ENCODE measurements around the gene RER1. TPM values are rescaled to one million over a fixed set of nuclear protein-coding genes. Genes with fewer than 3 reads are reported as not detected.

Gene RER1
- polyA plus RNA-seq, 1 experiment = 255 TPM

GRCh38 chr1:2417833-2418225 lies 26.2 kb downstream of the RER1 start:
- ChIA-PET POLR2A (no interaction called here), CTCF (interaction anchor here (6.9 kb wide), 1 partner anchor 130 kb away, joined by 71 read pairs; no protein-coding TSS in a partner anchor)
- Histone ChIP-seq H3K27me3 (ENCODE audit: control insufficient read depth, insufficient read depth, low read length) (peaks cover 2% of the 10 kb centered on the region; the same call in 1 of the 2 replicates), H3K4me3 (ENCODE audit: low read depth, low read length) (no peak overlapping the region), H3K36me3 (ENCODE audit: control insufficient read depth, insufficient read depth, low read length) (no peaks in the 10 kb centered on the region)
- TF ChIP-seq CTCF (IDR thresholded peaks at IDR 0.05; ENCODE audit: insufficient read depth, low read depth, low read length) = no peak
- no peak for DNase-seq (ENCODE audit: low read depth)

- H3K36me3 ChIP-seq (ENCODE audit: control insufficient read depth, insufficient read depth, low read length) = no peaks in the 10 kb centered on the region
- ChIA-PET POLR2A (no interaction called here), CTCF (interaction anchor here (6.9 kb wide), 1 partner anchor 129 kb away, joined by 71 read pairs; no protein-coding TSS in a partner anchor)
- H3K27me3 ChIP-seq (ENCODE audit: control insufficient read depth, insufficient read depth, low read length) = peaks cover 2% of the 10 kb centered on the region
- H3K4me3 ChIP-seq (ENCODE audit: low read depth, low read length) = no peak overlapping the region
- no peak for TF ChIP-seq CTCF (IDR thresholded peaks at IDR 0.05; ENCODE audit: insufficient read depth, low read depth, low read length)
- no peak for DNase-seq (ENCODE audit: low read depth)
Observed at GRCh38 chr1:2418791-2419320, 27.2 kb downstream of the RER1 start.

GRCh38 chr1:2419416-2419815 lies 27.8 kb downstream of the RER1 start:
- Histone ChIP-seq H3K4me3 (ENCODE audit: low read depth, low read length) (no peak overlapping the region), H3K27me3 (ENCODE audit: control insufficient read depth, insufficient read depth, low read length) (peaks cover 2% of the 10 kb centered on the region), H3K36me3 (ENCODE audit: control insufficient read depth, insufficient read depth, low read length) (no peaks in the 10 kb centered on the region)
- ChIA-PET POLR2A (no interaction called here), CTCF (interaction anchor here (6.9 kb wide), 1 partner anchor 129 kb away, joined by 71 read pairs; no protein-coding TSS in a partner anchor)
- no peak for TF ChIP-seq CTCF (IDR thresholded peaks at IDR 0.05; ENCODE audit: insufficient read depth, low read depth, low read length)
- no peak for DNase-seq (ENCODE audit: low read depth)

- peaks cover 2% of the 10 kb centered on the region for H3K27me3 ChIP-seq (ENCODE audit: control insufficient read depth, insufficient read depth, low read length)
- TF ChIP-seq CTCF (IDR thresholded peaks at IDR 0.05; ENCODE audit: insufficient read depth, low read depth, low read length) = no peak
- CTCF ChIA-PET = interaction anchor here (0.7 to 1.2 kb wide), 3 partner anchors 28 to 227 kb away, joined by 3 to 5 read pairs (median 3); partner anchors contain the start of gene FAAP20
- H3K36me3 ChIP-seq (ENCODE audit: control insufficient read depth, insufficient read depth, low read length) = no peaks in the 10 kb centered on the region
- no peak for DNase-seq (ENCODE audit: low read depth)
- no peak overlapping the region for H3K4me3 ChIP-seq (ENCODE audit: low read depth, low read length)
- POLR2A ChIA-PET = no interaction called here
Observed at GRCh38 chr1:2422523-2422922, 30.9 kb downstream of the RER1 start.

- Histone ChIP-seq H3K27me3 (ENCODE audit: control insufficient read depth, insufficient read depth, low read length) (no peaks in the 10 kb centered on the region; the same call in none of the 2 replicates), H3K4me3 (ENCODE audit: low read depth, low read length) (no peak overlapping the region), H3K36me3 (ENCODE audit: control insufficient read depth, insufficient read depth, low read length) (no peaks in the 10 kb centered on the region)
- TF ChIP-seq CTCF (IDR thresholded peaks at IDR 0.05; ENCODE audit: insufficient read depth, low read depth, low read length) = no peak
- ChIA-PET POLR2A (no interaction called here), CTCF (interaction anchor here (3.7 kb wide), 1 partner anchor 11 kb away, joined by 13 read pairs; no protein-coding TSS in a partner anchor)
- no peak for DNase-seq (ENCODE audit: low read depth)
Observed at GRCh38 chr1:2425892-2426291, 34.3 kb downstream of the RER1 start.

Measured in BJ (cell line).